SK-N-SH (cell line): ENCODE results near the gene CNTNAP2. TPM values are rescaled to one million over a fixed set of nuclear protein-coding genes. Genes with fewer than 3 reads are reported as not detected.

Experiments used
- CTCF ChIA-PET: fragments of 300-600, 350-600 bp; formaldehyde crosslinking; extraction: SDS; loops from one replicate; lab custom pipeline; 2021; lab: Yijun Ruan, JAX
- POLR2A ChIA-PET: fragments of 350-600 bp; sonication (Branson Sonifier 250); formaldehyde crosslinking; extraction: SDS; loops from one replicate; lab custom pipeline; 2020; ENCODE audit warnings: antibody characterized with exemption, inconsistent platforms; lab: Yijun Ruan, JAX
- DNase-seq: peaks from one replicate; pipeline ENCODE4 v3.0.0; 2012
- H2AFZ ChIP-seq: fragments of 200-600 bp; sonication (generic); 2 replicates; pipeline ENCODE4 v1.8.1; 2016; ENCODE audit warnings: antibody characterized with exemption, mild to moderate bottlenecking, low read depth
- H3F3A ChIP-seq: fragments of 200-600 bp; sonication (generic); replicated peaks from 2 replicates; pipeline ENCODE3; 2016; ENCODE audit warnings: antibody characterized with exemption, mild to moderate bottlenecking; ENCODE audit not compliant: insufficient read depth
- H3K27ac ChIP-seq, 2 experiments: fragments of 200-500 bp in 1 of 2; fragments of 200-600 bp in 1 of 2; sonication (Bioruptor generic) in 1 of 2; sonication (generic), shearing (Covaris generic) in 1 of 2; 2 replicates each; pipeline versions ENCODE4 v1.5.1 to v1.6.1; 2014 to 2016; ENCODE audit warnings: low read depth in 2 of 2, inconsistent platforms in 1 of 2, low read length in 1 of 2, mild to moderate bottlenecking in 1 of 2, mixed read lengths in 1 of 2
- H3K27me3 ChIP-seq: fragments of 200-600 bp; sonication (generic), shearing (Covaris generic); 2 replicates; pipeline ENCODE4 v1.6.1; 2016; ENCODE audit warnings: mixed run types; ENCODE audit not compliant: insufficient read depth
- H3K36me3 ChIP-seq, 2 experiments: fragments of 200-500 bp in 1 of 2; fragments of 200-600 bp in 1 of 2; sonication (Bioruptor generic) in 1 of 2; sonication (generic) in 1 of 2; replicated peaks in 1 of 2; 2 replicates each; pipeline versions ENCODE3 to v1.5.1; 2014 to 2016; ENCODE audit warnings: low read length in 1 of 2, mild to moderate bottlenecking in 1 of 2; ENCODE audit not compliant: insufficient read depth in 2 of 2, control insufficient read depth in 1 of 2
- H3K4me1 ChIP-seq, 2 experiments: fragments of 200-500 bp in 1 of 2; fragments of 200-600 bp in 1 of 2; sonication (Bioruptor generic) in 1 of 2; sonication (generic), shearing (Covaris generic) in 1 of 2; 2 replicates each; pipeline versions ENCODE4 v1.5.1 to v1.6.1; 2014 to 2016; ENCODE audit warnings: low read depth in 1 of 2, low read length in 1 of 2, mixed run types in 1 of 2; ENCODE audit not compliant: insufficient read depth in 2 of 2, control insufficient read depth in 1 of 2
- H3K4me2 ChIP-seq: fragments of 200-600 bp; sonication (generic), shearing (Covaris generic); 2 replicates; pipeline ENCODE4 v1.6.1; 2017; ENCODE audit warnings: mixed run types
- H3K4me3 ChIP-seq, 2 experiments: fragments of 200-500 bp in 1 of 2; fragments of 200-600 bp in 1 of 2; sonication (Bioruptor generic) in 1 of 2; sonication (generic), shearing (Covaris generic) in 1 of 2; 2 replicates each; pipeline versions ENCODE4 v1.5.1 to v1.8.1; 2014 to 2016; ENCODE audit warnings: low read depth in 2 of 2, inconsistent platforms in 1 of 2, low read length in 1 of 2, mild to moderate bottlenecking in 1 of 2, mixed read lengths in 1 of 2, moderate library complexity in 1 of 2
- H3K79me2 ChIP-seq: fragments of 200-600 bp; sonication (generic); 2 replicates; pipeline ENCODE4 v1.8.1; 2017; ENCODE audit warnings: mild to moderate bottlenecking; ENCODE audit not compliant: insufficient read depth
- H3K9ac ChIP-seq: fragments of 200-600 bp; sonication (generic); 2 replicates; pipeline ENCODE4 v1.6.1; 2017; ENCODE audit warnings: mixed run types
- H3K9me2 ChIP-seq: fragments of 200-600 bp; sonication (generic); 2 replicates; pipeline ENCODE4 v1.6.1; 2017; ENCODE audit warnings: mixed run types
- H3K9me3 ChIP-seq: fragments of 200-600 bp; sonication (generic); 2 replicates; pipeline ENCODE4 v1.6.1; 2017; ENCODE audit warnings: mixed run types, mild to moderate bottlenecking, moderate library complexity
- H4K20me1 ChIP-seq: fragments of 200-600 bp; sonication (generic); 2 replicates; pipeline ENCODE4 v1.6.1; 2017; ENCODE audit warnings: mild to moderate bottlenecking, mixed run types; ENCODE audit not compliant: insufficient read depth
- CHD2 ChIP-seq: fragments of 150-350 bp; IDR thresholded peaks from 2 replicates; pipeline ENCODE4 v1.6.1; 2018; ENCODE audit warnings: low read length; ENCODE audit not compliant: partially characterized antibody
- CTCF ChIP-seq: fragments of 200-600 bp; sonication (generic); IDR thresholded peaks from 2 replicates; pipeline ENCODE4 v1.6.1; 2017; ENCODE audit warnings: antibody characterized with exemption, mild to moderate bottlenecking, moderate library complexity
- EP300 ChIP-seq, 2 experiments: IDR thresholded peaks; 2 replicates each; pipeline versions ENCODE4 v1.4.0 to v1.6.1; 2012; ENCODE audit warnings: borderline replicate concordance in 1 of 2, low read depth in 1 of 2, low read length in 1 of 2
- EZH2phosphoT487 ChIP-seq: fragments of 200-600 bp; sonication (generic); IDR thresholded peaks from 2 replicates; pipeline ENCODE4 v1.6.1; 2017; ENCODE audit warnings: low read depth, mixed run types, mild to moderate bottlenecking, antibody characterized with exemption, moderate library complexity, borderline replicate concordance
- FOSL2 ChIP-seq: IDR thresholded peaks from 2 replicates; pipeline ENCODE4 v1.4.0; 2012; ENCODE audit warnings: low read depth, mild to moderate bottlenecking, moderate library complexity, borderline replicate concordance
- FOXJ3 ChIP-seq: sonication (generic); formaldehyde crosslinking; IDR thresholded peaks from 2 replicates; pipeline ENCODE4 v1.5.1; 2020; ENCODE audit warnings: mild to moderate bottlenecking, missing genetic modification reagents
- FOXM1 ChIP-seq: IDR thresholded peaks from 2 replicates; pipeline ENCODE4 v1.4.0; 2012; ENCODE audit warnings: low read depth, mild to moderate bottlenecking
- GABPA ChIP-seq: IDR thresholded peaks from 2 replicates; pipeline ENCODE4 v1.4.0; 2012; ENCODE audit warnings: low read depth, mild to moderate bottlenecking
- GATA2 ChIP-seq: sonication (generic); formaldehyde crosslinking; IDR thresholded peaks from 2 replicates; pipeline ENCODE4 v1.5.0; 2020; ENCODE audit warnings: mild to moderate bottlenecking, missing genetic modification reagents
- IRF3 ChIP-seq: fragments of 150-350 bp; IDR thresholded peaks from 2 replicates; pipeline ENCODE4 v1.6.1; 2016; ENCODE audit warnings: mild to moderate bottlenecking, low read depth, low read length
- JUND ChIP-seq: IDR thresholded peaks from 2 replicates; pipeline ENCODE4 v1.4.0; 2012
- MAX ChIP-seq: IDR thresholded peaks from 2 replicates; pipeline ENCODE4 v1.4.0; 2012; ENCODE audit warnings: low read depth
- MEF2A ChIP-seq: IDR thresholded peaks from 2 replicates; pipeline ENCODE4 v1.4.0; 2012; ENCODE audit warnings: low read depth, borderline replicate concordance
- MXI1 ChIP-seq: IDR thresholded peaks from 2 replicates; pipeline ENCODE4 v1.6.1; 2012; ENCODE audit warnings: mild to moderate bottlenecking, low read depth, low read length, improper control_type of control experiment
- NFIC ChIP-seq: IDR thresholded peaks from 2 replicates; pipeline ENCODE4 v1.4.0; 2012; ENCODE audit warnings: borderline replicate concordance
- NRF1 ChIP-seq: IDR thresholded peaks from 2 replicates; pipeline ENCODE4 v1.6.1; 2012; ENCODE audit warnings: low read depth, mild to moderate bottlenecking, low read length
- PBX3 ChIP-seq: IDR thresholded peaks from 2 replicates; pipeline ENCODE4; 2012
- POLR2AphosphoS5 ChIP-seq: IDR thresholded peaks from 2 replicates; pipeline ENCODE4 v1.6.1; 2012; ENCODE audit warnings: low read depth, low read length
- RAD21 ChIP-seq: IDR thresholded peaks from 2 replicates; pipeline ENCODE4 v1.6.1; 2012; ENCODE audit warnings: mild to moderate bottlenecking, low read length
- RCOR1 ChIP-seq: fragments of 150-350 bp; IDR thresholded peaks from 2 replicates; pipeline ENCODE4 v1.6.1; 2017; ENCODE audit warnings: antibody characterized with exemption, low read length
- RFX5 ChIP-seq: IDR thresholded peaks from 2 replicates; pipeline ENCODE4 v1.6.1; 2012; ENCODE audit warnings: mild to moderate bottlenecking, improper control_type of control experiment, low read length
- RXRA ChIP-seq: IDR thresholded peaks from 2 replicates; pipeline ENCODE4 v1.4.0; 2012; ENCODE audit warnings: low read depth, mild to moderate bottlenecking, borderline replicate concordance
- SIN3A ChIP-seq: IDR thresholded peaks from 2 replicates; pipeline ENCODE4 v1.6.1; 2012; ENCODE audit warnings: low read depth, mild to moderate bottlenecking, low read length, moderate library complexity, borderline replicate concordance
- SMC3 ChIP-seq: IDR thresholded peaks from 2 replicates; pipeline ENCODE4 v1.6.1; 2012; ENCODE audit warnings: low read depth, low read length, improper control_type of control experiment
- TAF1 ChIP-seq: IDR thresholded peaks from 2 replicates; pipeline ENCODE4 v1.6.1; 2012; ENCODE audit warnings: low read depth, mild to moderate bottlenecking, low read length, moderate library complexity, borderline replicate concordance
- TCF12 ChIP-seq: IDR thresholded peaks from 2 replicates; pipeline ENCODE4 v1.4.0; 2012
- TEAD4 ChIP-seq: IDR thresholded peaks from 2 replicates; pipeline ENCODE4 v1.4.0; 2012; ENCODE audit warnings: mild to moderate bottlenecking, borderline replicate concordance; ENCODE audit not compliant: insufficient read depth
- USF2 ChIP-seq: fragments of 150-350 bp; IDR thresholded peaks from 2 replicates; pipeline ENCODE4 v1.6.1; 2017; ENCODE audit warnings: antibody characterized with exemption, low read length, low read depth, borderline replicate concordance
- YY1 ChIP-seq: IDR thresholded peaks from 2 replicates; pipeline ENCODE4 v1.4.0; 2012; ENCODE audit warnings: low read depth, mild to moderate bottlenecking
- ZBTB33 ChIP-seq: IDR thresholded peaks from 2 replicates; pipeline ENCODE4 v1.4.0; 2012; ENCODE audit warnings: low read depth, borderline replicate concordance
- WGBS: methylation state at CpG from one replicate; pipeline ENCODE4 v1.1.6; 2017; ENCODE audit warnings: low lambda C conversion rate; 5-methylcytosine and 5-hydroxymethylcytosine counted together
- polyA plus RNA-seq, 3 experiments: library from polyadenylated mRNA; depleted of rRNA; stranded (reverse); fragments of >200 nt; gene quantifications; 2 replicates each; pipeline ENCODE4 v1.2.3, GENCODE V29; 2012

CNTNAP2 gene
- polyA plus RNA-seq, 1 of the 3 experiments (the other 2 are of a cell fraction), result 3.4 TPM

- Histone ChIP-seq H4K20me1 (no peaks in the 10 kb centered on the region), H3K9me2 (no peaks in the 10 kb centered on the region), H3K27me3 (no peaks in the 10 kb centered on the region), H3K79me2 (no peaks in the 10 kb centered on the region), H3F3A (no peaks in the 10 kb centered on the region), H3K4me2 (no peak overlapping the region), H3K27ac (peak overlapping the region in 1 of 2 experiments; percentile 43; a peak in 1 of 4 replicates), H3K36me3 (no peaks in the 10 kb centered on the region), H2AFZ (no peak overlapping the region), H3K4me3 (no peak overlapping the region), H3K4me1 (peaks cover 0 to 2% of the 10 kb centered on the region in 2 experiments; a peak in 2 of 4 replicates), H3K9me3 (no peaks in the 10 kb centered on the region), H3K9ac (no peak overlapping the region)
- 21% methylated on average over 3 of the region's 3 CpGs for WGBS
- ChIA-PET CTCF (no interaction called here), POLR2A (no interaction called here)
- peak; percentile 70 for DNase-seq
- TF ChIP-seq RAD21 (peak; percentile 12; the same call in 1 of the 2 replicates), RXRA (no peak), SMC3 (no peak), YY1 (no peak), NRF1 (no peak), SIN3A (no peak), RCOR1 (peak; percentile 92), FOSL2 (no peak), NFIC (no peak), JUND (no peak), GATA2 (CRISPR knock-in tag) (peak; percentile 60), EP300 (IDR thresholded peaks at IDR 0.05; ENCODE audit: borderline replicate concordance in 1 of 2, low read depth in 1 of 2, low read length in 1 of 2) (peak in 1 of 2 experiments; percentile 89; a peak in 2 of 4 replicates), EZH2phosphoT487 (no peak), RFX5 (no peak), CTCF (no peak), PBX3 (no peak), TAF1 (no peak), MXI1 (no peak), ZBTB33 (no peak), GABPA (no peak), FOXM1 (no peak), POLR2AphosphoS5 (no peak), CHD2 (peak; percentile 65), TCF12 (no peak), USF2 (no peak), TEAD4 (no peak), FOXJ3 (CRISPR knock-in tag) (no peak), MAX (no peak), MEF2A (no peak), IRF3 (no peak)
Measured at GRCh38 chr7:146486519-146486918, 369.9 kb downstream of the CNTNAP2 start.
